Right renal cortex interstitium (tissue), 3 donors: ENCODE results near the gene CERS2. TPM values are rescaled to one million over a fixed set of nuclear protein-coding genes. Genes with fewer than 3 reads are reported as not detected.
"Not testable (repeated sequence)": the region's sequence is repeated elsewhere in the genome, so short reads cannot be mapped to it uniquely, and the experiment has no call there.

Source experiments
- DNase-seq, 3 donors: peaks; one replicate each; pipeline ENCODE4 v3.0.0-alpha.2; 2013; ENCODE audit warnings: low read depth in 3 of 3, low spot score in 2 of 3
- polyA plus RNA-seq, 3 donors: library from polyadenylated mRNA; unstranded; fragments of 120-200 nt; gene quantifications; one replicate each; pipeline ENCODE4 v1.2.1, GENCODE V29; 2013; ENCODE audit not compliant: insufficient read length in 3 of 3

CERS2 gene
- polyA plus RNA-seq, 3 donors, result 297 to 304 (median 298) TPM

DNA sequence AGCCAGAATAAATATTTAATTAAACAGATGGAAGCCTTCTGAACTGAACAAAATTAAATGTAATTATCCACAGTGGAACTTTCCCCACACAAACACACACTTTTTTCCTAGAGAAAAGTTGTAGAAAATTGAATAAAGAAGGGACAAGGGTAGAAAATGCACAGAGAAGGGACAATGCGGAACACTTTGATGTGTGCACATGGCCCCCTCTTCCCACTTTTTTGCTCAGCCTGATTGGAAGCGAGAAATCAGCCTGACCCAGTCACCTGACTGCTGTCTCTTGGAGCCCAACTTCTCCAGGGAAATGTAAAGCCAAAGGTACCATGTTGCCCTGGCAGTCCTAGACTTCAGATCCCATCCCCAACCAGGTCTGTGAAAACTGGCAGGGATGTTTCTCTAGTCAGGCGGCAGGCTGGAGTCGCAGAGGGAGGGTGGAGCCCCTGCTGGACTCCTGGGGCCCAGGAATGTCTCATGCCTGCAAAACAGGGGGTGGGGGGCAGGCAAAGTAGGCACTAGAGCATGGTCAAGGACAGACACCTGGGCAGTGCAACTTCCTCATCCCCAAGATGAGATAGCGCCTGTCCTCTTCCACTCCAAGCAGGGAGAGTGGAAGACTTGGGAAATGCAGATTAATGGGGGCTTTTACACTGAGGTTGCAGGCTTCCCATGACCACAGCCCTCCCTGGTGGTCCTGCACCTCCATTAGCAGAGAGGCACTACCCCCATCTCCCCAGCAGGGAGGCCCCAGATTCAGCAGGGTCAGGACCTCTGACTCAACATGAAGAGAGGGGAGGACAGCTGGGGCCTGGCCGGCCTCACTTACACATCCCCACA is 2.8 kb downstream of the CERS2 start:
- no peak for DNase-seq

DNA sequence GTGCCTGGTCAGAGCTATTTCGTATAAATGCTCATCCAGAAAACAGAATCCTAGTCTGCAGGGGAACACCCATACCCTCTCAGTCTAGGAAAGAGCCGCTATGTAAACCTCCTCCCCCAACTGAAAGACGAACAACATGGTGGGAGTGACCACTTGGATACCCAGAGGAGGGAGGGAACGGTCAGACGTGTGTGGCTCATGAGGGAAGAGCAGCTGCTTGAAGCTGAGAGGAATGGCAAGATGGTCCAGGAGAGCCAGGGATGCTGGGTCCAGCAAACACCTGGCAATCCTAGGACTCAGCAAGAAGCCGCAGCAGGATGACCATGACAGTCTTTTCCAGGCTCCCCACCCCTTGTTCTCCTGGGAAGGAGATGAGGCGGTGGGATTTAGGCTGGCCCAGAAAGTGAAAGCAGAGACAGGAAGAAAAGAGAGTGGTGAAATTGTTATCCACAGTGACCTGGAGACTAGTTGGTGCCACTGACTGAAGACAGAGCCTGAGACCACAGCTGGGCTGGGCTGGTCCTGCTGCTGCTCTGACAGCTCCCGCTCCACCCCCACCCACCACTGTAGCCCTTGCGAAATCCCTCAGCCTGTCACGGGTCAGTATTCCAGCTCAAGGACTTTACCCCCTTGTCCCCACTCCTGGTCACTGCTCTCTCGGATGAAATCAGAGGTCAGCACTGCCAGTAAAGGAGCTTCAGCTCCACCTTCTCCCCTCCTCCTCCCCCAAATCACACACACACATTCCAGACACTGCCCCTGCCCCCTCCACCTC is 3.6 kb downstream of the CERS2 start:
- DNase-seq, result no peak

DNA sequence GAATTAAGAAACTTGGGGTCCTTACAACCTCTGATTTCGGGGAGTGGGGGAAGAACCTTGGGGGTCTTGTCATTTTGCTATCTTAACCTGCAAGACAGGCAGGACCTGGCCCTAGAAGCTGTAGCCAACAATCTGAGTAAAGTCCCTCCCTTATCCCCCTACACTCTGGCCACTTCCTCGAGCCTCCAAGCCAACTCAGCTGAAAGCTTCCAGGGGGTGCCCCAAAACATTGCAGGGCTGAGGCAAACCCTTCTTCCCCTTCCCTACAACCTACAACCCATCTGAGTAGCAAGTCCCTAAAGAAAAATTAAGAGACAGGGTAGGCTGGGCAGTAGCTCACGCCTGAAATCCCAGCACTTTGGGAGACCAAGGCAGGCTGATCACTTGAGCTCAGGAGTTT is 5.0 kb downstream of the CERS2 start:
- DNase-seq, result no peak

DNA sequence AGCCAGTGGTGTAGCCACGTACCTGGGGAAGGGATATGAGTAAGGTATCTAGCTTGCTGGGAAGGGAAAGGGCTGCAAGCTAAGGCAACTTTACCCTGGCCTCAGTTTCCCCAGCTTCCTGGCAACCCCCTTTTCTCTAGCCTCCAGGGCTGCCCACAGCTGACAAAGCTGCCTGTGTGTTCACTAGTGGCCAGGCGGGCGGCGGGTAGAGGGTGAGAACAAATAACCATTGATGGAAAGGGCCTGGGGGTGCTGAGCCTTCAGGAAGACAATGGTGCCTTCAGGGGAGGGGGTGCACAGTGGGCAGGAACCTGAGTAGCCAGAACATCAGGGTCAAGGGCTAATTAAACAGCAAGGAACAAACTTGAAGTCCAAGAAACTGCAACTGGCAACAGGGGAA is 6.1 kb downstream of the CERS2 start:
- DNase-seq, result no peak

DNA sequence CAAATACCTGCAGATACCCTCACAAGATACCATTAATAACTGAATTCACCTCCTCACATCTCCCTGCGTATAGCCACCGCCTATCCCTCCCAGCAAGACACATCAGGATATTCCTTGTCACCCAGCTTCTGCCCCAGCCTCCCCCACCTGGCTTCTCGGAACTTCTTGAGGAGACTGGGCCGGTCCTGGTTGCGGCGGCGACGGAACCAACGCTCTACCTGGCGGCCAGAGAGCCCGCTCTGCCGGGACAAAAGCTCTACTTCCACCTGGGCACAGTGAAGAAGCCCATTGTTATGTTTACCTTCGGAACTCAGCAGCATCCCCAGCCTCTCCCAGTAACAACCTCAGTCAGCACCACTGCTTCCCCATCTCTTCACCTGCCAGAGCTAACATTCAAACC is 6.7 kb downstream of the CERS2 start:
- no peak for DNase-seq

DNA sequence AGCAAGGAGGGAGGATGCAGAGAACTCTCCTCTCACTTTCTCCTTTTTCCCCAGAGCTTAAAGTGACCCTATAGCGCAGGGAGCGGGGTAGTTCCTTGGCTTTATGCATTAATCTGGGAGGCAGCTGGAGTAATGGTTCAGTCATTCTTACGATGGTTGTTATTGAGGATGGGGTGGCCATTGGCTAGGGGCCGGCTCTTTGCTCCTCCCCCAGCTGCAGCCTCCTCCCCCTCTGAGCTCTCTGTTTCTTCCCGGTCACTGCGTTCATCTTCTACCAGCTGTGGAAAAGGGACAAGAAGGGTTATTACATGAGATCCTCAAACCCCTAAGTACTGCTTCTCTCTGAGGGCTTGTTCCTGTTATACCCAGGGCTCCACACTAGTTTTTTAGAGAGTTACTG is 8.6 kb downstream of the CERS2 start:
- no peak for DNase-seq

DNA sequence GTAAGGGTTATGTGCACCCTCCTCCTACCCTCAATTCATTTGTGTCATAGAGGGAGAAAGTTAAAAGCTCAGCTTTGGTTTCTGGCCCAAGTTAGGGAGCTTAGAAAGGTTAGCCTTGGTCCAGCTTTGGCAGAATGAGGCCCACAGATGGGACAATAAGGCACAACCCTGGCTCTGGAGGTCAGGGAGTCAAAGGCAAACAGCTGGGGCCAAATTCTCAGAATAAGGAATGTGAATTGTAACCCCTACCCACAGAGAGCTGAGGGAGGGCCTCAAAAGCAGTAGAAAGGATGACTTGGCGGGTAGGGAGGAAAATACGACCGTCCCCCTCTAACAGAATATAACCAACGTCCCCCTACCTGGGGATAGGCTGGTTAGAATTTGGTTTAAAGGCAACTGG is 9.0 kb downstream of the CERS2 start:
- DNase-seq, result no peak

DNA sequence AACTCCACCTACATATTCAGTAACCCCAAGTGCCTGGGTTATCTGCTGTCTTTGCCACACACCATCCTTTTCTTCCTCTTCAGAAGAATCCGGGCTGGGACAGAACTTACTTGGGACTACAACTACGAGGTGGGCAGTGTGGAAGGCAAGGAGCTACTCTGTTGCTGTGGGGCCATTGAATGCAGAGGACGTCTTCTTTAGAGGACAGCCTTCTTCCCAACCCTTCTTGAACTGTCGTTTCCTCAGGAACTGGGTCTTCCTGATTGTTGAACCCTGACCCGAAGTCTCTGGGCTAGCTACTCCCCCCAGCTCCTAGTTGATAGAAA is 10.5 kb downstream of the CERS2 start:
- DNase-seq, result no peak

DNA sequence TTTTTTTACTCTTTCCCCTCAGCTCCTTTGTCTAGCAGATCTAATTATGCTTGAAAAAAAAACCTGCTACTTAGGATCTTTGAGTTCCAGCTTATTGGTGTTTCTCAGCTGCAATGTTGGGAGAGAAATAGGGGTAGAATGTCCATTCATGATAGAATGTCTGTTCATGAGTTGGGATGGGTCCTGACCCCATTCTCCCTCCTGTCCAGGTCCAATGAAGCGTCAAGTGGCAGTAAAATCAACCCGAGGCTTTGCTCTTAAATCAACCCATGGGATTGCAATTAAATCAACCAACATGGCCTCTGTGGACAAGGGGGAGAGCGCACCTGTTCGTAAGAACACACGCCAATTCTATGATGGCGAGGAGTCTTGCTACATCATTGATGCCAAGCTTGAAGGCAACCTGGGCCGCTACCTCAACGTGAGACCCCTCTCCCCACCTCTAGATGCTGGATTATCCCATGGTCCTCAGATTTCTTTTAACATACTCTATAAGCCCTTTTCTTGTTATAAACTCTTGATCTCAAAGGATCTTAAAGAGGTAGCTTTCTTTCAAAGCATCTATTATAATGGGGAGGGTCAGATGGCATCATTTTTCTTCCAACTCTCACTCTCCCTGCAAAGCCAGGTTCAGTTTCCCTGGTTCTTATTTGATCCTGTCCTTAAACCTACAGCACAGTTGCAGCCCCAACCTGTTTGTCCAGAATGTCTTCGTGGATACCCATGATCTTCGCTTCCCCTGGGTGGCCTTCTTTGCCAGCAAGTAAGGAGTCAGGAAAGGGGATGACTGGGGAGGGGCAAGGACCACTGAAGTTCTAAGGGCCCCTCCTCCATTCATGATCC is 11.1 kb downstream of the CERS2 start:
- DNase-seq, result no peak

DNA sequence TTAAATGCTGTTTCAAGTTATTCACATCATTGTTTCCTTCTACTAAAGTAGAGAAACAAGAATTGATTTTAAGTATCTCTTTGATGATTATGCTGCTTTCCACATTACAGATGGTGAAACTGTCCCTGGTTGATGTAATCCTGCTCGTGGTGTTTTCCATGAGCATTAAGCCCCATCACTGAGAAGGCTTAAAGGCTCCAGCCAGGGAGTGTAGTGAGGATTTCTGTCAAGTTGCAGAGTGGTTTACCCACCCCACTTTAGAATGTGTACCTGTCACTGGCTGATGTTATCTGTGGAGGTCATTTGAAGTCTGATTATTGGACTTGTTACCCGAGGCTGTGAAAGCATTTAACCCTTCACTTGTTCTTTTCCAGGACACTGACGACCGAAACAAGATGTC is 12.9 kb downstream of the CERS2 start:
- DNase-seq, result no peak

DNA sequence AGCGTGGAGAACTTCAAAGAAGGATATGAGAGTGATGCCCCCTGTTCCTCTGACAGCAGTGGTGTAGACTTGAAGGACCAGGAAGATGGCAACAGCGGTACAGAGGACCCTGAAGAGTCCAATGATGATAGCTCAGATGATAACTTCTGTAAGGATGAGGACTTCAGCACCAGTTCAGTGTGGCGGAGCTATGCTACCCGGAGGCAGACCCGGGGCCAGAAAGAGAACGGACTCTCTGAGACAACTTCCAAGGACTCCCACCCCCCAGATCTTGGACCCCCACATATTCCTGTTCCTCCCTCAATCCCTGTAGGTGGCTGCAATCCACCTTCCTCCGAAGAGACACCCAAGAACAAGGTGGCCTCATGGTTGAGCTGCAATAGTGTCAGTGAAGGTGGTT is 14.0 kb downstream of the CERS2 start:
- DNase-seq, result no peak

DNA sequence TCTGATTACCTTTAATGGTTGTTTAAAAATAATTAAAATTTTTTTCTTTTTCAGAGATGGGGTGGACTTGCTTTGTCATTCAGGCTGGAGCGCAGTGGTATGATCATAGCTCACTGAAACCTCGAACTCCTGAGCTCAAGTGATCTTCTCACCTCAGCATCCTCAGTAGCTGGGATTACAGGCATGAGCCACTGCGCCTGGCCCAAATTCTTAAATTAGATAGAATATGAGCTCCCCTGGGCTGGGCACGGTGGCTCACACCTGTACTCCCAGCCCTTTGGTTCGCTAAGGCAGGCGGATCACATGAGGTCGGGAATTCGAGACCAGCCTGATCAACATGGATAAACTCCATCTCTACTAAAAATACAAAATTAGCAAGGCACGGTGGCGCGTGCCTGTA is 17.0 kb downstream of the CERS2 start:
- DNase-seq, result no peak

DNA sequence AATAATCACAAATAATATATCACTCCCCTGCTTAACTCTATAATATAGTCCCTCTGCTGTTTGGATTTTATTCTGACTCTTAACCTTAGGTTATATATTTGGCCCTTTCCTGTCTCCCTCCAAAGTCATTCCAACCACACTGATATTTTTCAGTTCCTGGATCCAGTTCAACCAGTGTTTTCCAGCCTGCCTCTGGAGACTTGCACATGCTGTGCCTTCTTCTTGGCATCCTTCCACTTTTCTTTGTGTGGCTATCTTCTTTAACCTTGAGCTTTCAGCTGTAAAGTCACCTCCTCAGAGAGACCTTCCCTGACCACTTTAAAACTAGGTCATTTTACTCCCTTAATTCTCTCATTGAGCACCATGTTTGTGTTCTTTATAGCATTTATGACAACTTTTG is 19.4 kb downstream of the CERS2 start:
- no peak for DNase-seq

DNA sequence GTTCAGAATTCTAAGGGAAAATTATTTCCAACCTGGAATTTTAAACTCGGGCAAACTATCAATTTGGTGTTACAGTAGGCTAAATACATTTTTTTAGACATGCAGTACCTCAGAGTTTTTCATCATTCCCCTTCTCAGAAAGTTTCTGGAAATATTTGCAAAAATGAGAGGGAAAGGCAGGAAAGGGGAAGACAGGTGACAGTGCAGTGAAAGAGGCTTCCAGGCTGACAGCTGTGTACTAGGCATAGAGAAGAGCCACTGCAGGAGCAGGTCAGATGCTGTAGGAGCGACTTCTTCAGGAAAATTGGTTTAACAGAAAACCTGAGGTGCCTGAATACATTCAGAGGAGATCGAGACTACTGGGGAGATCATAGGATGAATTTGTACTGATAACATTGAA is 19.9 kb downstream of the CERS2 start:
- no peak for DNase-seq

DNA sequence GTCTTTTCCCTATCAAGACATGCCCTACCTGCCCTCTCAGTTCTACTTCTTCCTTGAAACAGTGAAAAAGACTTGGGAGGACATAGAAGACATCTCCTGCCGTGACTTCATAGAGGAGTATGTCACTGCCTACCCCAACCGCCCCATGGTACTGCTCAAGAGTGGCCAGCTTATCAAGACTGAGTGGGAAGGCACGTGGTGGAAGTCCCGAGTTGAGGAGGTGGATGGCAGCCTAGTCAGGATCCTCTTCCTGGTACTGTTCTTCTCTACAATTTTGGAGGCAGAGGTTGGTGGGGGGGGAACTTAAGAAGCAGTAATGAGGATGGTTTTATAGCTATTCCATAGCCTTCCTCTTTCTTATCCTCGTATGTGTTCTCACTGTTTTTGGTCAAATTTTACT is 29.8 kb downstream of the CERS2 start:
- no peak for DNase-seq

DNA sequence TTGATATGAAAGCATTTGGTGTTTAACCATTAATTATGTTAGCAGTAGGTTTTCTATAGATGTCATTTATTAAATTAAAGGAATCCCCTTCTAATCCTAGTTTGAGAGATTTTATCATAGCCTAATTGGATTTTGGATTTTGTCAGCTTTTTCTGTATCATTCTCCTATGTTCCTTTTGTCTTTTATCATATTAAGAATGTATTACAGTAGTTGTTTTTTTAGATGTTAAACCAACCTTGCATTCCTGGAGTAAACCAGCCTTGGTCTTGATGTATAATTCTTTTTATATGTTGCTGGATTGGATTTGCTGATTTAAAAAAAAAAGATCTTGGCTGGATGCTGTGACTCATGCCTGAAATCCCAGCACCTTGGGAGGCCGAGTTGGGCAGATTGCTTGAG is 42.9 kb downstream of the CERS2 start:
- DNase-seq, result no peak

DNA sequence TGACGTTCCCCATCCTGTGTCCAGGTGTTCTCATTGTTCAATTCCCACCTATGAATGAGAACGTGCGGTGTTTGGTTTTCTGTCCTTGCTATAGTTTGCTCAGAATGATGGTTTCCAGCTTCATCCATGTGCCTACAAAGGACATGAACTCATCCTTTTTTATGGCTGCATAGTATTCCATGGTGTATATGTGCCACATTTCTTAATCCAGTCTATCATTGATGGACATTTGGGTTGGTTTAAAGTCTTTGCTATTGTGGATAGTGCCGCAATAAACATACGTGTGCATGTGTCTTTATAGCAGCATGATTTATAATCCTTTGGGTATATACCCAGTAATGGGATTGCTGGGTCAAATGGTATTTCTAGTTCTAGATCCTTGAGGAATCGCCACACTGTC is 45.9 kb downstream of the CERS2 start:
- DNase-seq, result not testable (repeated sequence)

DNA sequence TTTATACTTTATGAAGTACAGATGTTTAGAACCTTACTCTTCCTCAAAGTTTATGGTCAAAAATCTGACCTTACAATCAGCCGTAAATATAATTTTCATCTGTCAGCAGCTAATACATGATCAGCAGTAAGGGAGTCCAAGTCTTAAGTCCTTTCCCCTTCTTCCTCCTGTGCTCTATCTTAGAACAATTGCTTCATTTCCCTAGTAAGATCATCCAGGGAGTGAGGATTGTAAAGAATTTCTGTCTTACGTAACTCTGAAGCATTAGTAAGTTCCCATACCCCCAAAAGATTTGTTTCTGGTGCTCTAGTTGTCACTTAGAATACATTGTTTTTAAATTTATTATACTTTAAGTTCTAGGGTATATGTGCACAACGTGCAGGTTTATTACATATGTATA is 46.3 kb downstream of the CERS2 start:
- no peak for DNase-seq

DNA sequence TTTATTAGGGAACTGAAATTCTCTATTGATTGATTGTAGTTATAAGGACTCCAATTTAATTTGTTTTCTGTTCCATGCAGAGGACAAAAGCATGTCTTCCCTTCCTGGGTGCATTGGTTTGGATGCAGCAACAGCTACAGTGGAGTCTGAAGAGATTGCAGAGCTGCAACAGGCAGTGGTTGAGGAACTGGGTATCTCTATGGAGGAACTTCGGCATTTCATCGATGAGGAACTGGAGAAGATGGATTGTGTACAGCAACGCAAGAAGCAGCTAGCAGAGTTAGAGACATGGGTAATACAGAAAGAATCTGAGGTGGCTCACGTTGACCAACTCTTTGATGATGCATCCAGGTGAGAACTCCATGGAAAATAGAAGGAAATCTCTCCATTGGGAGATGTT is 47.0 kb downstream of the CERS2 start:
- no peak for DNase-seq

DNA sequence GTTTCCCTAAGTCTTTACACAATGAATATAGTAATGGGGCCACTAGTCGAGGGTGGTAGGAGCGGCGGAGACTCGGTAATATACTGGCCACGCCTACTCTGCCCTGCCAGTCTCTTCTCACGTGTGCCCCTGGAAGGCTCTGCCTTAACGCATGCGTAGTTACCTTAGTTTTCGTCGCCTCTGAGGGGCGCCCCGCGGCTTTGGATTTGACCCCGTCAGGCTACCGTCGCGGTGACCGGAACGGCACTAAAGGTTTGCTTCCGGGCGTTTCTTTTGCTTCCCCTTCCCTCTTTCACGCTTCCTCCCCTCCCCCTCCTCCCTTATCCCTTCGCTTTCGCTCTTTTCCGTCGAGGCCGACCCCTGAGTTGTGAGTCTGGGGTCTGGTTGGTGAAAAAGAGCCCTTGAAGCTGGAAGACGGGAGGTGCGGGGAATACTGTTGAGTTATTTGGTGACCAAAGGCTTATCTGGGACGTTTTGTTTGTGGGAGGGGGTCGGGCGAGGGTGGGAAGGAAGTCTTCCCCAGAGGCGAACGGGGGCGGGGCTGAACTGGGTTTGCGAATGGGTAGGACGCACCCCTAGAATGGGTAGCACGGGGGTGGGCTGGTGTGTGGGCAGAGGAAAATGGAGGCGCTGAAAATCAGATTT is 48.4 kb downstream of the CERS2 start, which contains the start of gene SETDB1:
Gene SETDB1 (plus strand): TSS at position 267 of the 645 bp plus-strand sequence. CDS start 1,352 bp downstream, outside the sequence.
- peak; percentile 90 to 92 (median 90) for DNase-seq

DNA sequence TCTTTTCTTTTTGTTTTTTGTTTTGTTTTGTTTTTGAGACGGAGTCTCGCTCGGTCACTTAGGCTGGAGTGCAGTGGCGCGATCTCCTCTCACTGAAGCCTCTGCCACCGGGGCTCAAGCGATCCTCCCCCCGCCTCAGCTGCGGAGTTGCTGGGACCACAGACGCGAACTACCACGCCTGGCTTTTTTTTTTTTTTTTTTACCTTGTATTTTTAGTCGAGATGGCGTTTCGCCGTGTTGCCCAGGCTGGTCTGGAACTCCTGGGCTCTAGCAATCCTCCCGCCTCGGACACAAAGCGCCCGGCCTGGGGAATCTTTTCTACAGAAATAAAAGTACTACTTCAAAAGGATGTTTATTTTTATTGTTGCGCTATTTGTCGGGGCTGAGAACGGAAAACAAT is 49.6 kb downstream of the CERS2 start:
- no peak for DNase-seq
